GM12872 (cell line): ENCODE data around the gene RAB11FIP4.

Experiments used
- CTCF ChIP-seq: IDR thresholded peaks from 3 replicates; pipeline ENCODE4 v1.5.1; 2011; ENCODE audit warnings: low read depth, mild to moderate bottlenecking, low read length, moderate library complexity; ENCODE audit not compliant: insufficient read depth

Gene RAB11FIP4

GRCh38 chr17:31443386-31443785 is 51.9 kb downstream of the RAB11FIP4 start:
- no peak for TF ChIP-seq CTCF

GRCh38 chr17:31444026-31444425 is 52.6 kb downstream of the RAB11FIP4 start:
- no peak for TF ChIP-seq CTCF

DNA sequence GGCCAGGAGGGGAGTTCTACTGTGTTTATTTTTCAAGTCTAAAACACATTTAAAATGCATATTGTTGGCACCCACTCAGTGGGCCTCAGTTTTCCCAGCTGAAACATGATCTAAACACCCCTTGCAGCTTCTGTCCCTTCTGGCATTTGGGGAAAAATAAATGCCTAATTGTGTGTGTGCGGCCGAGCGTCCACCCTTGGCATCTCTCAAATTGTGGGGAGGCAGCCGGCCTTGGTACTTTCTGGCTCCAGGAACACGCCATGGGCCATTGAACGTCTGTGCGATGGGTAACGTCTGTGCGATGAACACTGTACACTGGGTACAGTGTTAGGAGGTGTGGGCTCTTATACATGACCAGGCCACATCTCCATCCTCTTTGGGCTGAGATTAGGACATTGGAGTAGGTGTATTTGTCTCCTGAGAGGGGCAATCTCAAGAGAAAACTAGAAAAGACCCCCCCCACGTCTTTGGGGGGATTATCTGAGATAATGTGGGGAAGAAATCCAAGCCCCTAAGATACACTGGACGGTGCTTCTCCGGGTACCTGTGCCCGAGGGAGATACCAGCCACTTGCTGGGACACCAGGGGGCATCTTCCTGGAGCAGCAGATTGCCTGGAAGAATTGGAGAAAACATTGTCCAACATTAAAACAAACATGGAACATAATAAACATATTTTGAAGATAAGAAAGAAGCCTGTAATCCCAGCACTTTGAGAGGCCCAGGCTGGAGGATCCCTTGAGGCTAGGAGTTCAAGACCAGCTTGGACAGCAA is 54.9 kb downstream of the RAB11FIP4 start:
- TF ChIP-seq CTCF = no peak

GRCh38 chr17:31448467-31449077 is 57.1 kb downstream of the RAB11FIP4 start:
- TF ChIP-seq CTCF = no peak

- TF ChIP-seq CTCF = no peak
Measured at GRCh38 chr17:31449111-31449510, 57.6 kb downstream of the RAB11FIP4 start.

DNA sequence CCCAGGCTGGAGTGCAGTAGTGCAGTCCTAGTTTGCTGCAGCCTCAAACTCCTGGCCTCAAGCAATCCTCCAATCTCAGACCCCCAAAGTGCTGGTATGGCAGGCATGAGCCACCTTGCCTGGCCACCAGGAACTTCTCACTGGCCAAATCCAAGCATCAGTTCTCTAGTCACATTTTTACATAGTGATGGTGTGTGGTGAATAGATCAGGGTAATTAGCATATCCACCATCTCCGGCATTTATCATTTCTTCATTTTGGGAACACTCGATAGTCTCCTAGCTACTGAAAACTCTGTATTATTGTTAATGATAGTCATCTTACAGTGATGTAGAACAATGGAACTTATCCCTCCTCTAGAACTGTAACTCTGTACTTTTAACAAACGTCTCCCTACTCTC is 58.3 kb downstream of the RAB11FIP4 start:
- no peak for TF ChIP-seq CTCF

DNA sequence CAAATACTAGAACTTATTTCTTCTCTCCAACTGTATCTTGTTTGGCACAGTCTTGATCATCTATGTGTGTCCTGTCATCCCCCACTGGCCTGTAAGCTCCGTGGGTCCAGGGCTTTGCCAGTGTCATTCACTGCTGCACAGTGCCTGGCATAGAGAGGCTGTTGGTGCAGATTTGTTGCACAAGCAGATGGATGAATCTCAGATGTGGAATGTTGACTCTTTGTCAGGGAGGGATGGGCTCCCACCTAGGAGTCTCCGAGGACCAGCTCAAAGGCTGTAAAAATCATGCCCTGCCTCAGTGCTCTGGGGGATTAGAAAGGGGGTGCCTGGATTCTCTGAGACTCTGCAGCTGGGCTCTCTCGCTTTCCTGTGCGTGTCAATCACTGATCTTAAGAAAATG is 60.6 kb downstream of the RAB11FIP4 start:
- TF ChIP-seq CTCF = no peak
